Adrenal gland (tissue), 12 donors: ENCODE data around the gene MEIS1. TPM values are rescaled to one million over a fixed set of nuclear protein-coding genes. Genes with fewer than 3 reads are reported as not detected.

Source experiments
- DNase-seq, 7 donors: peaks; one replicate each; pipeline ENCODE4 v3.0.0-alpha.2; 2019 to 2020
- H3K27ac ChIP-seq, 5 donors: fragments of 200-600 bp; sonication (generic) in 4 of 5; 1 replicate in 3 of 5; 2 replicates in 2 of 5; pipeline versions ENCODE4 v1.5.1 to v1.8.0; 2016 to 2020; ENCODE audit warnings: mild to moderate bottlenecking in 1 of 5
- H3K27me3 ChIP-seq: fragments of 200-600 bp; 2 replicates; pipeline ENCODE4 v1.8.0; 2021
- H3K36me3 ChIP-seq, 2 donors: fragments of 200-600 bp; replicated peaks in 1 of 2; 1 replicate in 1 of 2; 2 replicates in 1 of 2; pipeline versions ENCODE4 v1.5.1 to v1.8.0; 2018 to 2022
- H3K4me1 ChIP-seq, 2 donors: fragments of 200-600 bp; replicated peaks in 1 of 2; 1 replicate in 1 of 2; 2 replicates in 1 of 2; pipeline versions ENCODE4 v1.5.1 to v1.8.0; 2018 to 2021
- H3K4me3 ChIP-seq, 4 donors: fragments of 200-600 bp; sonication (generic) in 3 of 4; one replicate each; pipeline ENCODE4 v1.5.1; 2016 to 2018
- H3K9me3 ChIP-seq, 3 donors: fragments of 200-600 bp; sonication (generic) in 1 of 3; replicated peaks in 1 of 3; 1 replicate in 2 of 3; 2 replicates in 1 of 3; pipeline versions ENCODE4 v1.5.1 to v1.8.0; 2016 to 2021
- POLR2A ChIP-seq, 2 donors: fragments of 450-650 bp; IDR thresholded peaks; one replicate each; pipeline ENCODE4 v1.6.1; 2017; ENCODE audit warnings: antibody characterized with exemption in 2 of 2, mild to moderate bottlenecking in 2 of 2, moderate library complexity in 1 of 2
- WGBS, 4 donors: extraction: QIAGEN DNeasy Blood & Tissue Kit in 2 of 4; methylation state at CpG; one replicate each; pipeline versions ENCODE4 v1.1.5 to v1.1.7; 2013 to 2017; 5-methylcytosine and 5-hydroxymethylcytosine counted together
- intact Hi-C, 2 donors: fragments of 100-400 bp; cut with DNase I; formaldehyde crosslinking; loops; one replicate each; pipeline versions ENCODE4 v1.14.1 to v1.15.0; 2022 to 2023
- polyA plus RNA-seq, 3 donors: library from polyadenylated mRNA; stranded (reverse); fragments of 200-250 nt in 2 of 3; fragments of 350-450 nt in 1 of 3; fragmentation: Illumina TruSeq in 1 of 3; extraction: RNeasy Lipid Tissue Mini Kit (QIAGEN cat#74804) in 1 of 3; gene quantifications; one replicate each; pipeline ENCODE4 v1.2.3, GENCODE V29; 2013 to 2014
- total RNA-seq, 9 donors: library from RNA; depleted of rRNA in 4 of 9; stranded (reverse); fragments of >200 nt in 4 of 9; fragments of 120-200 nt in 1 of 9; fragmentation: NEBNext Ultra II Directional in 1 of 9; extraction: Animal tissue kit (Norgen Biotek cat#: 25700) in 1 of 9; gene quantifications; one replicate each; pipeline versions ENCODE4 v1.1.0 to v1.2.4, GENCODE V29; 2013 to 2023
- TF ChIP-seq, protein P1 (sequence below), 6 experiments: fragments of 450-650 bp in 4 of 6; fragments of 200-600 bp in 2 of 6; sonication (generic) in 1 of 6; IDR thresholded peaks; 1 replicate in 5 of 6; 2 replicates in 1 of 6; pipeline versions ENCODE4 v1.5.1 to v1.8.0; 2016 to 2021; ENCODE audit warnings: antibody characterized with exemption in 6 of 6, mild to moderate bottlenecking in 2 of 6, moderate library complexity in 1 of 6
- donor health status: healthy with polysubstance abuse.
- donor health status: Bipolar disorder and iron deficiency.
- donor health status: DM: yes; HTN: yes; CAD: no.
- donor health status: DM: no; HTN: no; CAD: no.
- donor health status: DM: no; HTN: no; CAD: no.
- donor health status: DM: yes; HTN: yes; CAD: no.

The MEIS1 gene
- total and polyA plus RNA-seq, 12 donors = 56.3 to 257 (median 107) TPM

DNA sequence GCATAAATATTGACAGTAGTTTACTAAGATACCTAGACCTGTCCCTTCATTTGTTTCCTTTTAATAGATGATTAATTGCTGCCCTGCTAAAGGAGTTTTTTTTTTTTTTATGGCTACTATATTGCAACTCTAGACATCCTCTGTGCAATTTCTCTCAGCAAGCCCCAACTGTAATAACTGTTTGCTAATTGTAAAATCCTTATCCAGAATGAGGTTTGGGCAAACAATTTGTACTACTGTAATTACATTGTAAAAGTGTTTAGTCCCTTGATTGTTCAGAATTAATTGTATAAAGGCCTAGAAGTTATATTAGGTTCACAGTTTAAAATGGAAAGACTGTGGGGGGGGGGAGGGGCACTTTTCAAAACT lies 3.7 kb upstream of the MEIS1 start:
- DNase-seq = no peak
- peak overlapping the region in 2 of 5 donors; percentile 48 to 62 for H3K27ac ChIP-seq
- H3K27me3 ChIP-seq = no peaks in the 10 kb centered on the region
- intact Hi-C loops = loop anchor here in 1 of 2 donors (10.0 kb wide), 1 partner anchor 784 kb away; no protein-coding TSS in a partner anchor
- TF ChIP-seq, protein P1, sequence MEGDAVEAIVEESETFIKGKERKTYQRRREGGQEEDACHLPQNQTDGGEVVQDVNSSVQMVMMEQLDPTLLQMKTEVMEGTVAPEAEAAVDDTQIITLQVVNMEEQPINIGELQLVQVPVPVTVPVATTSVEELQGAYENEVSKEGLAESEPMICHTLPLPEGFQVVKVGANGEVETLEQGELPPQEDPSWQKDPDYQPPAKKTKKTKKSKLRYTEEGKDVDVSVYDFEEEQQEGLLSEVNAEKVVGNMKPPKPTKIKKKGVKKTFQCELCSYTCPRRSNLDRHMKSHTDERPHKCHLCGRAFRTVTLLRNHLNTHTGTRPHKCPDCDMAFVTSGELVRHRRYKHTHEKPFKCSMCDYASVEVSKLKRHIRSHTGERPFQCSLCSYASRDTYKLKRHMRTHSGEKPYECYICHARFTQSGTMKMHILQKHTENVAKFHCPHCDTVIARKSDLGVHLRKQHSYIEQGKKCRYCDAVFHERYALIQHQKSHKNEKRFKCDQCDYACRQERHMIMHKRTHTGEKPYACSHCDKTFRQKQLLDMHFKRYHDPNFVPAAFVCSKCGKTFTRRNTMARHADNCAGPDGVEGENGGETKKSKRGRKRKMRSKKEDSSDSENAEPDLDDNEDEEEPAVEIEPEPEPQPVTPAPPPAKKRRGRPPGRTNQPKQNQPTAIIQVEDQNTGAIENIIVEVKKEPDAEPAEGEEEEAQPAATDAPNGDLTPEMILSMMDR (IDR thresholded peaks at IDR 0.05) = no peak
- TF ChIP-seq POLR2A (IDR thresholded peaks at IDR 0.05) = no peak
- no peaks in the 10 kb centered on the region for H3K9me3 ChIP-seq
- no peaks in the 10 kb centered on the region for H3K36me3 ChIP-seq
- H3K4me3 ChIP-seq = no peak overlapping the region
- peaks cover 6 to 22% of the 10 kb centered on the region in 2 donors for H3K4me1 ChIP-seq

- intact Hi-C loops = loop anchor here in 1 of 2 donors (10.0 kb wide), 1 partner anchor 783 kb away; no protein-coding TSS in a partner anchor
- H3K36me3 ChIP-seq = no peaks in the 10 kb centered on the region
- peak overlapping the region in 3 of 5 donors; percentile 11 to 93 (median 62) for H3K27ac ChIP-seq
- peaks cover 6 to 19% of the 10 kb centered on the region in 2 donors for H3K4me1 ChIP-seq
- H3K4me3 ChIP-seq = peak overlapping the region in 1 of 4 donors; percentile 71
- 20 to 50% (median 37%) methylated on average over 23 to 39 of the region's 39 CpGs for WGBS, 4 donors
- peak in 3 of 7 donors; percentile 19 to 55 (median 45) for DNase-seq
- H3K9me3 ChIP-seq = no peaks in the 10 kb centered on the region
- no peak for TF ChIP-seq POLR2A (IDR thresholded peaks at IDR 0.05)
- TF ChIP-seq, protein P1 (IDR thresholded peaks at IDR 0.05) = no peak
- H3K27me3 ChIP-seq = no peaks in the 10 kb centered on the region
These were observed 2.9 kb upstream of the MEIS1 start for GRCh38 chr2:66431846-66432587.

DNA sequence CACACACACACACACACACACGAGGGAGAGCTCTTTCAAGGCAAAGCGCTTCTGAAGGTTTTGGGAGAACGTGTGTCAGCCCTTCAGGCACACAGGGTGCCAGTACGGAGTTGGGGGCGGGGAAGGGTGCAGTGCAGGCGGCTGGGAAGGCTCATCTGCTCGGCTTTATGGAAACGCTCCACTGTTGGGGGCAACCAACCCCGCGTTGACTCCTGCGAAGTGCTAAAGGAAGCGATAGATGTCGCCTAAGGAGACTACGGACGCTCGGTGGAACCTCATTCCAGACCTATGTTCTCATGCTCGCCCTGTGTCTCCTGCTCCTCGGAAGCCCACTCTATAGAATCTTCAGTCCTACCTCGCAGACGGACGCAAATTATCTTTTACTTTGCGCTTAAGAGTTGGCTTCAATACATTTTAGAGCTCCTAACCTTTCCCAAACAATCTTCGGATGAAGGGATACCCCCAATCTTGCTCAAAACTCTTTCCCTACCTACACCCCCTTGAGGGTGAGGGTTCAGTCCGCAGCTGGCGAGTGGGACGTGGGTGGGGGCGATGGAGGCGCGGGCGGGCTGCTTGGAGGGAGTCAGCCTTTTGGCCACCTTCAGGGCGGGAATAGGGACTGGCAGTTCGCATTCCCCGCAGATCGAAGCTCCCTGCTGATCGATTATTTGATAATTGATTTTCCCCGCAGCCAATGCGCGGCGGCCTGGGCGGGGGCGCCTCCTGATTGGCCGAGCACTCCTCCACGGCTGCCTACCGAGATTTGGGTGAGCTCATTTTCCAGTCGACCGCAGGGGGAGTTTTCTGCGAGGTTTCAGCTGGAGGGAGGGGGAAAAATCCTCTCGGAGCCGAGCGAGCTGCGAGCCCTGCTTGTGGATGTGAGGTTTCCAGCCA lies 1.9 kb upstream of the MEIS1 start:
- H3K36me3 ChIP-seq = peaks cover 0 to 4% of the 10 kb centered on the region in 2 donors
- H3K9me3 ChIP-seq = no peaks in the 10 kb centered on the region
- peak overlapping the region; percentile 75 to 96 (median 93) for H3K27ac ChIP-seq
- peak overlapping the region in 3 of 4 donors; percentile 10 to 71 (median 58) for H3K4me3 ChIP-seq
- intact Hi-C loops = loop anchor here in 1 of 2 donors (10.0 kb wide), 1 partner anchor 782 kb away; no protein-coding TSS in a partner anchor
- no peaks in the 10 kb centered on the region for H3K27me3 ChIP-seq
- peak in 1 of 2 donors; percentile 49 for TF ChIP-seq POLR2A (IDR thresholded peaks at IDR 0.05)
- TF ChIP-seq, protein P1 (IDR thresholded peaks at IDR 0.05) = peak in 2 of 6 experiments; percentile 9 to 13
- H3K4me1 ChIP-seq = peaks cover 6 to 19% of the 10 kb centered on the region in 2 donors
- 0 to 1% (median 0%) methylated on average over 41 to 51 of the region's 51 CpGs for WGBS, 4 donors
- DNase-seq = peak; percentile 93 to 98 (median 96)

- H3K27me3 ChIP-seq = no peaks in the 10 kb centered on the region
- intact Hi-C loops = loop anchor here in 1 of 2 donors (10.0 kb wide), 1 partner anchor 781 kb away; no protein-coding TSS in a partner anchor
- peak overlapping the region; percentile 75 to 96 (median 93) for H3K27ac ChIP-seq
These were observed 1.3 kb upstream of the MEIS1 start for GRCh38 chr2:66433695-66433944.

More at GRCh38 chr2:66433695-66433944, 1.3 kb upstream of the MEIS1 start:
- Histone ChIP-seq H3K4me3 (peak overlapping the region; percentile 47 to 71 (median 58)), H3K9me3 (no peaks in the 10 kb centered on the region), H3K36me3 (peaks cover 0 to 10% of the 10 kb centered on the region in 2 donors), H3K4me1 (peaks cover 6 to 19% of the 10 kb centered on the region in 2 donors)
- DNase-seq = no peak
- TF ChIP-seq POLR2A (IDR thresholded peaks at IDR 0.05) = peak; percentile 41 to 78
- TF ChIP-seq, protein P1 (IDR thresholded peaks at IDR 0.05) = peak in 1 of 6 experiments; percentile 33
- WGBS, 4 donors = 0 to 1% (median 1%) methylated on average over 7 of the region's 7 CpGs
